Measurements from ENCODE around the gene GMPPA.

GMPPA gene

GRCh38 chr2:219549619-219550018, 50.9 kb downstream of the GMPPA start:
- DNase-seq (ENCODE audit: insufficient read length): no peak
- TF ChIP-seq POLR2AphosphoS5 (IDR thresholded peaks at IDR 0.05; ENCODE audit: low read depth, low read length): no peak
- TF ChIP-seq POLR2A (IDR thresholded peaks at IDR 0.05; ENCODE audit: low read depth, low read length): no peak
- TF ChIP-seq TAF1 (IDR thresholded peaks at IDR 0.05; ENCODE audit: borderline replicate concordance, low read depth, low read length): no peak
- FAIRE-seq: no peak

DNA sequence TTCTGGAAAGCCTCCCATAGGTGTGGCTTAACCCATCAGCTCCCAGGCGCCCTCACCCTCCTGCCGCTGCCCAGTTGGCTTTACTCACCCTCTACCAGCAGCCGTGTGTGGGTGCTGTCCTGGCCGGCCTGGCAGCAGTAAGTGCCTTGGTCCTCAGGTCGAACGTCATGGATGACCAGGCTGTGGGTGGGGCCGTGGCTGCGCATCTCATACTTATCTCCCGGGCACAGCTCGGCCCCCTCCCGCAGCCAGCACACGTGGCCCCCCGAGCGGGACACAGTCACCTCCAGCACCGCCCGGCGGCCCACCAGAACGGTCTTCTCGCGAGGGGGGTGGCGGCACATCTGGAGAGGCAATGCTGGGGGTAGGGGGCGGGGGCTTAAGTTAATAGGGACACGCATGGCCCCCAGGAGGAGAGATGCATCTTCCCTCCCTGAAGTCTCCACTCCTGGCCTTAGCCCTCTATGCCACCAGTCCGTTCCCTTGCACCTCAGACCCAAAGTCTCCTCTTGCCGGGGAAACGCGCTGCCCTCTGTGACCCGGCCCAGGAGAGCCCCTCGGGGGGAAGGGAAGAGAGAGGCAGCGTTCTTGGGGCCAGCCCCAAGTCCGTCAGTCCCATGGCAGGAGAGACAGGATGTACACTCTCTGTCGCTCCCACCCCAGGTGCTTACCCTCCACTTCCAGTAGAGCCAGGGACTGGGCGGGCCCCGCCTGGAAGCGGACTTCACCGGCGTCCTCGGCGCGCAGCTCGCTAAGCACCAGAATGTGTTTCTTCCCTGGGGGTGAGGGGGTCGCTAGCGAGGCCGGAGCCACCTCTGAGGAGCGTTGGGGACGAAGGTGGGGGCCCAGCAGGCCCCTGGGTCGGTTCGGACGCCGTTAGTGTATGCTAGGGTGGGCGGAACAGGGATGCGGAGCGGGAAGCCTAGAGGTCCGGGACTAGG, 53.0 kb downstream of the GMPPA start:
- no peak for DNase-seq (ENCODE audit: insufficient read length)
- no peak for FAIRE-seq
- no peak for TF ChIP-seq POLR2AphosphoS5 (IDR thresholded peaks at IDR 0.05; ENCODE audit: low read depth, low read length)
- TF ChIP-seq TAF1 (IDR thresholded peaks at IDR 0.05; ENCODE audit: borderline replicate concordance, low read depth, low read length): no peak
- TF ChIP-seq POLR2A (IDR thresholded peaks at IDR 0.05; ENCODE audit: low read depth, low read length): no peak

- TF ChIP-seq POLR2A (IDR thresholded peaks at IDR 0.05; ENCODE audit: low read depth, low read length) (no peak), TAF1 (IDR thresholded peaks at IDR 0.05; ENCODE audit: borderline replicate concordance, low read depth, low read length) (no peak), POLR2AphosphoS5 (IDR thresholded peaks at IDR 0.05; ENCODE audit: low read depth, low read length) (no peak)
- DNase-seq (ENCODE audit: insufficient read length) (peak; percentile 84), FAIRE-seq (peak; percentile 89)
These were observed 53.9 kb downstream of the GMPPA start for GRCh38 chr2:219552382-219553167.

DNA sequence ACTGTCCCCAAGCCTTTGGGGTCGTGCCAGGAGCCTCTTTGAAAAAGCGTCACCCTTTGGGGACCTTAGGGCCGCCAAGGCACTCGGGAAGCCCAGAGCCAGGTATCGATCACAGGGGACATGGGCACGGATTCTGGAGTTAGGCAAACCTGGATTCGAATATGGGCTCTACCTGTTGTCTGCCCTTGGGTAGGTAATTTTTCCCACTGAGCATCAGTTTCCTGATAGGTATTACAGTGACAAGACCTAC, 54.4 kb downstream of the GMPPA start:
- DNase-seq (ENCODE audit: insufficient read length) (no peak), FAIRE-seq (no peak)
- no peak for TF ChIP-seq POLR2A (IDR thresholded peaks at IDR 0.05; ENCODE audit: low read depth, low read length)
- no peak for TF ChIP-seq POLR2AphosphoS5 (IDR thresholded peaks at IDR 0.05; ENCODE audit: low read depth, low read length)
- no peak for TF ChIP-seq TAF1 (IDR thresholded peaks at IDR 0.05; ENCODE audit: borderline replicate concordance, low read depth, low read length)

GRCh38 chr2:219553463-219553963, 54.8 kb downstream of the GMPPA start:
- TF ChIP-seq POLR2A (IDR thresholded peaks at IDR 0.05; ENCODE audit: low read depth, low read length) (no peak), POLR2AphosphoS5 (IDR thresholded peaks at IDR 0.05; ENCODE audit: low read depth, low read length) (no peak), TAF1 (IDR thresholded peaks at IDR 0.05; ENCODE audit: borderline replicate concordance, low read depth, low read length) (no peak)
- FAIRE-seq (no peak), DNase-seq (ENCODE audit: insufficient read length) (no peak)

DNA sequence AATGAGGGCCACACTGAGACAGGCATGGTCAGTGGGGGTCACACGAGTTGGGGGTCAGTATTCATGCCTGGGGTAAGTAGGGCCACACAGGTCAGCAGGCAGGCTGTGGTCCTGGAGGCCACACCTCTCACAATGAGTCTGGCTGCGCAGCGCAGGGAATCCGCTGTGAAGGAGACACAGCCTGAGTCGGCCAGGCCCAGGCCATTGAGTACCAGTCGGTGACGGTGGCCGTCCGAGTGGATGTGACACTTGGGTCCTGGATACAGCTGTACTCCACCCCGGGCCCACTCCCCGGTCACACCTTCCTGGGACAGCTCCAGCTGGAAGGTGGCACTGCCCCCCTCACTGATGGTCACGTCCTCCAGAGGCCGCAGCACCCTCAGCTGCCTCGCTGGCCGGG, 55.7 kb downstream of the GMPPA start:
- DNase-seq (ENCODE audit: insufficient read length) (no peak), FAIRE-seq (no peak)
- TF ChIP-seq TAF1 (IDR thresholded peaks at IDR 0.05; ENCODE audit: borderline replicate concordance, low read depth, low read length) (no peak), POLR2A (IDR thresholded peaks at IDR 0.05; ENCODE audit: low read depth, low read length) (no peak), POLR2AphosphoS5 (IDR thresholded peaks at IDR 0.05; ENCODE audit: low read depth, low read length) (no peak)

DNA sequence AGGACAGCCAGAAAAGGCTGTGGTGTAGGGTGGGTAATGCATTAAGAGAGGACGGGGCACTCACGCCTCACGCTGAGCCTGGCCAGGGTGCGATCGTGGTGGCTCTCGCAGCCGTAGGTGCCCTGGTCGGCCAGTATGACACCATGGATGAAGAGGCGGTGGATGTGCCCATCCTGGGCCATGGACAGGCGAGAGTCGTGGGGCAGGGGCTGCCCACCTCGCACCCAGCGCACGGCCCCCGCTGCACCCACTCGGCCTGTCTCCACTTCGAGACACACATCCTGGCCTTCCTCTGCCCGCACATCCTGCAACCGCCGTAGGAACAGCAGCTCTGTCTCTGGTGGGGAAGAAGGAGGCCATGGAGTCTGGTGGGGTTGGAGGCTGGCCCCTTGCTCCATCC, 57.3 kb downstream of the GMPPA start:
- TF ChIP-seq POLR2A (IDR thresholded peaks at IDR 0.05; ENCODE audit: low read depth, low read length) (no peak), TAF1 (IDR thresholded peaks at IDR 0.05; ENCODE audit: borderline replicate concordance, low read depth, low read length) (no peak), POLR2AphosphoS5 (IDR thresholded peaks at IDR 0.05; ENCODE audit: low read depth, low read length) (no peak)
- no peak for DNase-seq (ENCODE audit: insufficient read length)
- no peak for FAIRE-seq

- DNase-seq (ENCODE audit: insufficient read length): no peak
- FAIRE-seq: no peak
- TF ChIP-seq TAF1 (IDR thresholded peaks at IDR 0.05; ENCODE audit: borderline replicate concordance, low read depth, low read length) (no peak), POLR2AphosphoS5 (IDR thresholded peaks at IDR 0.05; ENCODE audit: low read depth, low read length) (no peak)
These were observed 57.7 kb downstream of the GMPPA start for GRCh38 chr2:219556413-219556812.
